PFSK-1 (cell line): ENCODE measurements around the gene NR6A1.

ENCODE experiments used
- FOXP2 ChIP-seq: optimal IDR thresholded peaks from 2 replicates; pipeline ENCODE3; 2011; ENCODE audit warnings: borderline replicate concordance, control low read depth, inconsistent platforms; ENCODE audit not compliant: insufficient read depth; ENCODE audit errors: extremely low read length, extremely low read depth
- POLR2AphosphoS5 ChIP-seq: IDR thresholded peaks from 2 replicates; pipeline ENCODE4 v1.6.1; 2012; ENCODE audit warnings: low read depth, mild to moderate bottlenecking, control low read depth, low read length, moderate library complexity
- SIN3A ChIP-seq: IDR thresholded peaks from 2 replicates; pipeline ENCODE4 v1.6.1; 2012; ENCODE audit warnings: mild to moderate bottlenecking, low read length, moderate library complexity, borderline replicate concordance; ENCODE audit not compliant: insufficient read depth
- TAF1 ChIP-seq: IDR thresholded peaks from 2 replicates; pipeline ENCODE4 v1.6.1; 2012; ENCODE audit warnings: low read length, control low read depth, borderline replicate concordance; ENCODE audit not compliant: insufficient read depth
- TF ChIP-seq, protein P1 (sequence below), 2 experiments: IDR thresholded peaks; 2 replicates each; pipeline versions ENCODE4 v1.6.1 to v1.8.0; 2011 to 2012; ENCODE audit warnings: low read depth in 2 of 2, low read length in 2 of 2, control low read depth in 1 of 2, inconsistent platforms in 1 of 2, mild to moderate bottlenecking in 1 of 2, moderate library complexity in 1 of 2; ENCODE audit not compliant: insufficient read depth in 1 of 2

The NR6A1 gene

DNA sequence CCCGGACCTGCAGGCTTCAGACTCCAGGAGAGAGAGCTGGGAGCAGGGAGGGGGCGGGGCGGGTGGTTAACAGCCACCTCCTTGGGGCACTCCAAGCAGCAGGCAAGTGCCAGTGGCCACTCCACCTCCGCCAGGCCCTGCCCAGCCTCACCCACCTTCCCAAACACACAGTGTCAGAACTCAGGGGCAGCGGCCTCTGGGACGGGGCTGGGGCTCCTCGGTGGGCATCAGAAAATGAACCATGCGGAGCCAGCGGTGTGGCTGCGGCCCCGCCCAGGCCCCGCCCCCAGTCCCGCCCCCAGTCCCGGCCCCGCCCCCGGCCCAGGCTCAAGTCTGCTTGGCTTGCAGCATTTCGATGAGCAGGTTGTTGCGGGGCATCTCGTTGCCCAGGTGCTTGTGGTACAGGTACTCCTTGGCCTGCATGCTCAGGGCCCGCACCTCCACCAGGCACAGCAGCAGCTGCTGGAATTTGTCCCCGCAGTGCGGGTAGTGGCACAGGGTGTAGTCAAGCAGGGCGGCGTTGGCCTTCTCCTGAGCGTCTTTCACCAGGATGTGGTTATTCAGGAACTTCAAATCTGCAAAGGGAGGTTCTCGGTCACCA, 288.6 kb downstream of the NR6A1 start:
- TF ChIP-seq POLR2AphosphoS5 (no peak), FOXP2 (no peak), SIN3A (no peak), TAF1 (no peak)
- TF ChIP-seq, protein P1, sequence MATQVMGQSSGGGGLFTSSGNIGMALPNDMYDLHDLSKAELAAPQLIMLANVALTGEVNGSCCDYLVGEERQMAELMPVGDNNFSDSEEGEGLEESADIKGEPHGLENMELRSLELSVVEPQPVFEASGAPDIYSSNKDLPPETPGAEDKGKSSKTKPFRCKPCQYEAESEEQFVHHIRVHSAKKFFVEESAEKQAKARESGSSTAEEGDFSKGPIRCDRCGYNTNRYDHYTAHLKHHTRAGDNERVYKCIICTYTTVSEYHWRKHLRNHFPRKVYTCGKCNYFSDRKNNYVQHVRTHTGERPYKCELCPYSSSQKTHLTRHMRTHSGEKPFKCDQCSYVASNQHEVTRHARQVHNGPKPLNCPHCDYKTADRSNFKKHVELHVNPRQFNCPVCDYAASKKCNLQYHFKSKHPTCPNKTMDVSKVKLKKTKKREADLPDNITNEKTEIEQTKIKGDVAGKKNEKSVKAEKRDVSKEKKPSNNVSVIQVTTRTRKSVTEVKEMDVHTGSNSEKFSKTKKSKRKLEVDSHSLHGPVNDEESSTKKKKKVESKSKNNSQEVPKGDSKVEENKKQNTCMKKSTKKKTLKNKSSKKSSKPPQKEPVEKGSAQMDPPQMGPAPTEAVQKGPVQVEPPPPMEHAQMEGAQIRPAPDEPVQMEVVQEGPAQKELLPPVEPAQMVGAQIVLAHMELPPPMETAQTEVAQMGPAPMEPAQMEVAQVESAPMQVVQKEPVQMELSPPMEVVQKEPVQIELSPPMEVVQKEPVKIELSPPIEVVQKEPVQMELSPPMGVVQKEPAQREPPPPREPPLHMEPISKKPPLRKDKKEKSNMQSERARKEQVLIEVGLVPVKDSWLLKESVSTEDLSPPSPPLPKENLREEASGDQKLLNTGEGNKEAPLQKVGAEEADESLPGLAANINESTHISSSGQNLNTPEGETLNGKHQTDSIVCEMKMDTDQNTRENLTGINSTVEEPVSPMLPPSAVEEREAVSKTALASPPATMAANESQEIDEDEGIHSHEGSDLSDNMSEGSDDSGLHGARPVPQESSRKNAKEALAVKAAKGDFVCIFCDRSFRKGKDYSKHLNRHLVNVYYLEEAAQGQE (IDR thresholded peaks at IDR 0.05; ENCODE audit: insufficient read depth in 1 of 2, low read depth in 2 of 2, low read length in 2 of 2) = no peak

DNA sequence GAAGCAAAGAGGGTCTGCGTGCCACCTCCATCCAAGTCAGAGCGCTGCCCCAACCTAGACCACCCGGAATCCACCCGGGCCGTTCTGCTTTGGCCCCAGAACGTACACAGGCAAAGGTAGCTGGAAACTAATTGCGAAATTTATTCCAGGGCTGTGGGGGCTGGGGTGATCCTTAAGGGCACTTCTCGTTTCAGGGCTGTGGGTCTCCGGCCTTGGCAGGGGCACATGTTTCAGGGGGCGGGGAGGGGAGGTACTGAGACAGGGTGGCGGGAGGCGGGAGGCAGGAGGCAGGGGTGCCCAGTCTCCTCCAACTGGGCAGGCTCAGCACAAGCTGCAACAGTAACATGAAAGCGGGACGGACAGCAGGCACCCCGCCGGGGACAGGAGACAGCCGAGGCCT, 290.0 kb downstream of the NR6A1 start:
- no peak for TF ChIP-seq TAF1
- no peak for TF ChIP-seq FOXP2
- TF ChIP-seq SIN3A = no peak
- TF ChIP-seq, protein P1 (IDR thresholded peaks at IDR 0.05; ENCODE audit: insufficient read depth in 1 of 2, low read depth in 2 of 2, low read length in 2 of 2) = no peak
- no peak for TF ChIP-seq POLR2AphosphoS5

DNA sequence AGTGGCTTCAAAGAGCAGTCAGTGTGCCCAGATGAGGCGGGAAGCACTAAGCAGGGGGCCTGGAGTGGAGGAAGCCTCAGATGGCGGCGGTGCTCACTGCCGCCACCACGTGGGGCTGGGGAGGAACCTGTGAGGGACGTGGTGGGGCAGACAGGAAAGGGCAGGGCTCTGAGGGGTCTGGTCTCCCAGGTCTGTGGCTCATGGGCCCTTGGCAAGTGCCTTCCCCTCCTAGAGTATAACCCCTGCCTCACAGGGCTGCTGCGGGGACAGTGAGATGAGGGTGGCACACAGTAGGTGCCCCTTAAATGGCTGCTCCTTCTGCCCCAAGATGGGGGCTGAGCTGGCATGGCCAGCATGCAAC, 290.5 kb downstream of the NR6A1 start:
- no peak for TF ChIP-seq SIN3A
- no peak for TF ChIP-seq TAF1
- TF ChIP-seq, protein P1 (IDR thresholded peaks at IDR 0.05; ENCODE audit: insufficient read depth in 1 of 2, low read depth in 2 of 2, low read length in 2 of 2) = no peak
- TF ChIP-seq POLR2AphosphoS5 = no peak
- peak; percentile 18 for TF ChIP-seq FOXP2

DNA sequence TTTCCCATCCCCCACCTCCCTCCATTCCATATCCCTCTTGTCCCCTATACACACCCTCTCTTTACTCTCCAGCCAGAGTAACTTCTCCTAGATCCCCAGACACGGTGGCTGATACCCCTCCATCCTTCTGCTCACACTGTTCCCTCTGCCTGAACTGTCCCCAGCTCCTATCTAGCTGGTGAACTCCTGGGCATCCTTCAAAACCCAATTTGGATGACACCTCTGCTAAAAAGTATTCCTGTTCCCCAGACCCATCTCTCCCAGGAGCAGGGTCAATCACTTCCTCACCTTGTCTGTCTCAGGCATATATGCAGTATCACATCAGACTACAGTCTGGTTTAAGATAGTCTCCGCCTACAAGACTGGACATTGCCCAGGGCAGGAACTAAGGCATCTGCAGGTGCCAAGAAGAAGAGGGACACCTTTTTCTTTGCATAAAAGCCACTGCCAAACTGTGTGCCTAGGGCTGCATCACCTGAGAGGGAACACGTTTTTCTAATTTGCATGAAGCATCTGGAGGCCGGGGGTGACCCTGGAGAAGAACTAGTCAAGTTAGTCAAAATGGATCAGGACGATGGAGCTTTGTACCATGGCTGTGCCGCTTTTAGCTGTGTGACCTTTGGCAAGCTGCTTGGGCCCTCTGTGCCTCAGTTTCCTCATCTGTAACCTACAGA, 291.0 kb downstream of the NR6A1 start:
- TF ChIP-seq TAF1 (no peak), SIN3A (no peak), POLR2AphosphoS5 (no peak), FOXP2 (no peak)
- TF ChIP-seq, protein P1 (IDR thresholded peaks at IDR 0.05; ENCODE audit: insufficient read depth in 1 of 2, low read depth in 2 of 2, low read length in 2 of 2) = no peak

GRCh38 chr9:124479371-124479770, 291.7 kb downstream of the NR6A1 start:
- TF ChIP-seq SIN3A (no peak), POLR2AphosphoS5 (no peak), FOXP2 (no peak), TAF1 (no peak)
- TF ChIP-seq, protein P1 (IDR thresholded peaks at IDR 0.05; ENCODE audit: insufficient read depth in 1 of 2, low read depth in 2 of 2, low read length in 2 of 2) = no peak
